SH-SY5Y (cell line): ENCODE measurements around the gene ARFGAP1.

Experiments
- GATA2 ChIP-seq: IDR thresholded peaks from 2 replicates; pipeline ENCODE4 v1.6.1; 2011; ENCODE audit warnings: mild to moderate bottlenecking, low read depth, low read length
- GATA3 ChIP-seq: IDR thresholded peaks from 2 replicates; pipeline ENCODE4 v1.6.1; 2011; ENCODE audit warnings: low read depth, mild to moderate bottlenecking, low read length, moderate library complexity

DNA sequence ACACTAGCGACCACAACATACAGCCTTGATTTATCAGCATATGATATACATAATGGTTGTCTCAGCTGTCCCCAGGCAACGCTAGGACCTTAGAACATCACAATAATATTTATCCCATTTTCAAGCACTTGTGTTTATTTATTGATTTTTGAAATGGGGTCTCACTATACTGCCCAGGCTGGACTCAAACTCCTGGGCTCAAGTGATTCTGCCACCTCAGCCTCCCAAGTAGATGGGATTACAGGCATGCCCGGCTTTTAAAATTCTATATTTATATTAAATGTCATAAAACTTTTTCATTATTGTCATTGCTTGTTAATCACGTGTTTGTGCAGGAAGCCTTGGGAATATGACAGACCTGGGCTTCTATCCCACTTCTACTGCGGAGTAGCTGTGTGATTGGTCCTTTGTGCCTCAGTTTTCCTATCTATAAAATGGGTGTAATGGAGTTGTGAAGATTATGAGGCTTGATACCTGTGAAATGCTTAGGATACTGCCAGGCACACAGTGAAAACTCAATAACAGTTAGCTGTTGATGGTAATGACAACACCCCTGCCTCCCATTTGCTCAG lies 30.6 kb downstream of the ARFGAP1 start:
- no peak for TF ChIP-seq GATA2
- TF ChIP-seq GATA3 = no peak
